GM21723 (cell line): Measurements from ENCODE around the gene MACROD1.
"Not testable (repeated sequence)": the region's sequence is repeated elsewhere in the genome, so short reads cannot be mapped to it uniquely, and the experiment has no call there.

Source experiments
- ATAC-seq: cut with Tn5 transposase; IDR thresholded peaks from one replicate; pipeline ENCODE4 v1.9.1; 2021; ENCODE audit warnings: mild to moderate bottlenecking, moderate library complexity; ENCODE audit not compliant: unreplicated experiment

MACROD1 gene

DNA sequence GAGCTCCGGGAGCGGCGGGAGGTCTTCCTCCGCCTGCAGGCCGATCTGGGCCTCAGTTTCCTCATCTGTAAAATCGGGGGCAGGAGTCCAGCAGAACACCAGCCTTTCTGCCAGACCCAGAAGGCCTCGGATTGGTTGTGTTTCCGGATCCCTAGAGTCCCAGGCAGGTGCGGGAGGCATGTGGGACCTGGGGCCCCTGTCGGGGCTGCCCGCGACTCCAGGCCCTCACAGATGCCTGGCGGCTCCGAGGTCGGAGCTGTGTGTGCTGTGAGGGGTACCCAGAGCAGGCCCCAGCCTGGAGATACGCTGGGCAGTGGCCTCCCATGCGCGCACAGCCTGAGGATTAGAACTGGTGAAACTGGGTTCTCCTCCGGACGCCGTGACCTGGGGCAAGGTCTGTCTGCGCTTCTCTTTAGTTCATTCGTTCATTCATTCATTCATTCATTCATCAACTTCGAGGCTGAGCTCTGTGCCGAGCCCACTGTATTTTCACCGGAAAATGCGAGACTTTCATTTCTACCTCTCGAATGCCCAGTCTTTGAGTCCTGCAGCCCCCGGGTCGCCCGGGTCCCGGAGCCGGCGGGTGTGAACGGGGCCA lies 105.6 kb downstream of the MACROD1 start:
- no peak for ATAC-seq

DNA sequence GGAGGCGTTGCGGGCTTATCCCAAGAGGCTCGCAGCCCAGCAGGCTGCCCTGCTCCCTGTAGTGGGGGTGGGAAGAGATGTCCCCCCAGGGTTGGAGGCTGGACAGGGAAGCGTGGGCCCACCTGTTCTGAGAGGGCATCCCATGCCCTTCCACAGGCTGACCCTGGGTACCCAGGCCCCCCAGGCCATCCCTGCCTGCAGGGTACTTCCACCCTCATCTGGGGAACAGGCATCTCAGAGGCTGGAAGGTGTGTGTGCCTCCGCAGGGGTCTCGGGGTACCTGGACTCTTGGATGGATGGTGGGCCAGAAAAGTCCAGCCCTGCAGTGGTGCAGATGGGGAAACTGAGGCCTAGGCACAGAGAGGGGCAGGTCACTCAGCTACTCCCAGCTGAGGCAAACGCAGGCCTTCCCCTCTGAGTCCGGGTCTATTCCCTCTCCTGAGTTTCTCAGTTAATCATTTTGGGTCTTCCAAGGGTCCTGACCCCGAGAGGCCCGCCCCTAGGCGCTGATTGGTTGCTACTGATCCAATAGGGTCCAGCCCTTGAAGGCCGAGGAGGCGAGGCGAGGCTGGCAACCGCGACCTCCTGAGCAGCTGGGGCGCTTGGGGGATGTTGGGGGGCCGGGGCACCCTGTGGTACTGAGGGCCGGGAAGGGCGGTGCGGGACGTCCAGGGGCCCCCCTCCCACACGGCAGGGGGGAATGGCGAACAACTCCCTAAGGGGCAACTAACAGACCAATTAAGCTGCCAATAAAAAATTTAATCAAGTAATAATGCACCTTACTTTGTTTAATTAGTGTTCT lies 106.4 kb downstream of the MACROD1 start:
- ATAC-seq: no peak

GRCh38 chr11:64058494-64058893 lies 107.4 kb downstream of the MACROD1 start:
- ATAC-seq: no peak

DNA sequence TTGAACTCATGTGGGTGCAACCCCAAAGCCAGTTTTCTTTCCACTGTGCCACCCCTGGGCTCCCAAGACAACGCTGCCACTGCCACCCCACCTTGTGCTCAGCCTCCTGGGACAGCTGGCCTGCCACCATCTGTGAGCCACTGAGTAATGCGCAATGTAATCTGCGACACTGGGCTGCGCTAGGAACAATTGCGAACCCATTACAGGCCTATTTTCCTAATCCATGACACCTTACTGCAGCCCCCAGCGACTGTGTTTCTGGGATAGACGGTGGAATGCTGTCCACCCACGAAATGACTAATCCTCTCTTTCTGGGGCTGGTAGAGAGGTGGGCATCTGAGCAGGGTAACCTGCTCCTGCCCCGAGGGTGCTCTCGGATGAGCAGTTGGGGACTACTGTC lies 108.0 kb downstream of the MACROD1 start:
- ATAC-seq: no peak

GRCh38 chr11:64056861-64057260 lies 109.1 kb downstream of the MACROD1 start:
- ATAC-seq: no peak

DNA sequence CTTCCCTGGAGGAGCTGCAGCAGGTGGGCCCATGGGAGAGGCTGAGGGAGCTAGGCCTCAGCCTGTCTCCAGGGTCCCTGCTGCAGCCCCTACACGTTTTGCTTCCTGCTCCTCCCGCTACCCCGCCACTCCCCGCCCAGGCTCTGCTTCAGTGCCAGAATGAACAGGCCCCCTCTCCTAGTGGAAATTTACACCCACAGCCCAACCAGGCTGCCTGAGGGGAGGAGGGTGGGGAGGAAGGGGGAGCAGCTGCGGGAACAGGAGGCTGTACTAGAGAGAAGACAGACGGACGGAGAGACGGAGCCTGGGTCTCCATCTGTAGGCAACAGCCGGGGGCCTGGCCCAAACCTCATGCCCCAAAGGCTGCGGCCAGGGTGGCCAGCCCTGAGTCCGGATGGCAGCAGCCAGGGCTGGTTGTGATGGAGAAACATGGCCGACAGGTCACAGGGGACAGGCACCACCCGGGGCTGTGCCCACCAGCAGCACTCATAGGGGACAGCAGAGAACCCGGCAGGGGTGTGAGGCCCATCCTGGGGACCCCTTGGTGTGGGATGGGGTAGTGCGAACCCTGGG lies 109.6 kb downstream of the MACROD1 start:
- ATAC-seq: no peak

DNA sequence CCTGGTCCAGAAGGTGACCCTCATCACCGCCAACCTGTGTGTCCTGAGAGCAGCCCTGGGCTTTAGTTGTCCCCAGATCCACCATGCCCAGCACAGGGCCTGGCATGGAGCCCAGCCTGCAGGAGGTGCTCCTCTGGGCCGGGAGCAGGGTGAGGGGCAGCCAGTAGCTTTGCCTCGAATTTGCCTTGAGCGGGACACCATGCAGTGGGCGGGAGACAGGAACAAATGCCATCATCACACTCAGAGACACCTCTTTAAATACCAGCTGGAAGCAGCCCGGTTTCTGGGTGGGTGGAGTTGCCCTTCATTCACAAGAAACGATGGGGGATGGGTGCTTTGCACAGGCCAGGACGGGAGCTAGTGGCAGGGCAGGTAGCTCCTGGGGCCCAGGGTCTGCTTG lies 110.8 kb downstream of the MACROD1 start:
- ATAC-seq: no peak

GRCh38 chr11:64053699-64054098 lies 112.2 kb downstream of the MACROD1 start:
- ATAC-seq: no peak

- ATAC-seq: no peak
Measured at GRCh38 chr11:64052938-64053622, 112.8 kb downstream of the MACROD1 start.

- no peak for ATAC-seq
Measured at GRCh38 chr11:64052436-64052835, 113.5 kb downstream of the MACROD1 start.

DNA sequence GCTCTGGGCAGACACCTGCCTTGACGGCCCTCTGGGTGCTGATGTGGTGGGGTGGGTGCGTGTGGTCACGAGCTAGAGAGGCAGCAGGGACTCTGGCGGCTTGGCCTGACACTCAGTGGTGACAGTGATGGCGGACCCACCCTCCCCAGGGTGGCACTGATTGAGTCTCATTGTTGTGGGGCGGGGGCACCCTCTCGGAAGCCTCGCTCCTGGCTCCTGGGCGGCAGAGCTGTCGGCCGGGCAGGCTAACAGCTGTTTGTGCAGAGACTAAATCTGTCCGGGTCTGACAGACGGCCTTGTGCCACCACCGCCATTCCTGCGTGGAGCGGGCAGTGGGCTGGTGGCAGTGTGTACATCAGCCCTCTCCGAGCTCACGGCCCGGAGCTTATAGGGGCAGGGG lies 114.6 kb downstream of the MACROD1 start:
- ATAC-seq: no peak

GRCh38 chr11:64049509-64049908 lies 116.4 kb downstream of the MACROD1 start:
- no peak for ATAC-seq

DNA sequence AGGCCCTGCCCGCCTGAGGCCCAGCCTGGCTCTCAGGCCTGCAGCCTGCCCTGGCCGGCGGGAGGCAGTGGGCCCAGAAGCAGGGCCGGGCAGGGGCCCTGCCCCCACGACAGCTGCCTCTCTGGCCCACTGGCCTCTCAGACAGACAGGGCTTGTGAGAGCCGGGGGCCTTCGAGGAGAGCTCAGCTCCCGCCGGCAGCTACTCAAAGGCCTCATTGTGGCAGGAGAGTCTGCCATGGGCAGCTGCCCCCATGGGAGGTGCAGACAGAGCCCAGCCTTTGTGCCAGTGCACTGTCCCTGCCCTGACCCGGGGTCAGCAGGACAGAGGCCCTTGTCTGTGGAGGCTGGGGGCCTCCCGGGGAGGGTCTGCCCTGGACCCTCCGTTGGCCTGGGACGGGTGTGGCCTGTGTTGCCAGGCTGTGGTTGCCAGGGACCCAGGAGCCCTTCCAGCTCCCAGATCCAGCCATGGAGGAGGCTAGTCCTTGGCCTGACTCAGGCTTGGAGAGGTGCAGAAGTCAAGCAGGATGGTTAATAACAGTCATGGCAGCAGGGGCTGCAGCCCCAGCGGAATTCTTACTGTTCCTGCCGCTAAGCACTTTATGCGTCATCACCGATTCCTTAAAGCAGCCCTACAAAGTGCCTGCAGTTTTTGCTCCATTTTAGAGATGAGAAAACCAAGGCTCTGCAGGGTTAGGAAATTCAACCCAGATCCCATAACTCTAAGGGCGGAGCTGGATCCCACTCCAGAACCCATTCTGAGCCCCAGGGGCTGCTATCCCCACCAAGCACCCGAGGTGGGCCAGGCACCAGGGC lies 117.7 kb downstream of the MACROD1 start:
- ATAC-seq: no peak

- ATAC-seq: not testable (repeated sequence)
Measured at GRCh38 chr11:64047373-64047772, 118.5 kb downstream of the MACROD1 start.

GRCh38 chr11:64045700-64046099 lies 120.2 kb downstream of the MACROD1 start:
- ATAC-seq: no peak

DNA sequence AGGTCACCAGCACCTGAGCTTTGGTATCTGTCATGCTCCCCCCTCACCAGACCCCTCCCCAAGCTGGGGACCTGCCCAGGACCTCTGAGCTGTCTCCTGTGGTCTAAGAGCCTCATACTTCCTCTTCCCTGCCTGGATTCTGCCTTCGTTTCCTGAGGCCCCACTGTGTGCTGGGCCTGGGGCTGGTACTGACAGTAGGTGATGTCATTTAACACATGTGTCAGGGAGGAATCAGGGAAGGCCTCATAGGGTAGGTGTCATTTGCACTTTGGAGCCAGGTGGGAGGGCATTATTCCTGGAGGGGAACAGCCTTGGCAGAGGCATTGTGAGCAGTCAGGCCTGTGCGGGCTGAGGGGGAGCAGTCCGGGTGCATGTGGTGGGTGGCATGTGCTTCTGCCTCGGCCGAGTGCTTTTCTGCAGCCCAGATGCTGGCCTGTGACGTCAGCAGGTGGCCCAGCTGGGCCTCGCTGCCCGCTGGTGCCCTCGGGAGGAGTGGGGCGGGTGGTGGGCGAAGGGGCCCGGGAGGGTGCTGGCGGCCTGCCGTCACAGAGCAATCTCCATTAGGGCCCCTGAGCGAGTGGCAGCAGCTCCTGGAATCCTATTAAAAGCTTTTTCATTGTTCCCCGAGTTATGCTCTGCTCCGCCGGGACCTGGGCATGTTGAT lies 121.1 kb downstream of the MACROD1 start:
- ATAC-seq: no peak

GRCh38 chr11:64043545-64043944 lies 122.4 kb downstream of the MACROD1 start:
- no peak for ATAC-seq

DNA sequence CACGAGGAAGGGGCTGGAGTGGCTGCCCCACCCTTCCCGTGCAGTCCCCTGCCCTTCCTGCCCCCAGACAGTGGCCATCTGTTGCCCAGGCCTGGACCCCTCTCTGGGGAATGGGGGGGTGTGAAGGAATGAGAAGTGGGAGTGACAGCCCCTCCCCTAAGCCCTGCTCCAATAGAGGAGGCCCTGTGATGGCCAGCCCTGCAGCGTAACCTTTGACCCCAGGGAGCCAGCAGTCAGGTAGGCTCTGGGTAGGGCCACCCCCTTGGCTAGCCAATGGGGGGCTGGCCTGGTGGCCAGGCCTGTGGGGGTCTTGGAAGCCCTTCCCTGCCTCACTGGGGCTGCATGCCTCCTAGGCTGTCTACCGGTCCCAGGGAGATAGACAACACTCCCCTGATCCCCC lies 123.6 kb downstream of the MACROD1 start:
- ATAC-seq: no peak

DNA sequence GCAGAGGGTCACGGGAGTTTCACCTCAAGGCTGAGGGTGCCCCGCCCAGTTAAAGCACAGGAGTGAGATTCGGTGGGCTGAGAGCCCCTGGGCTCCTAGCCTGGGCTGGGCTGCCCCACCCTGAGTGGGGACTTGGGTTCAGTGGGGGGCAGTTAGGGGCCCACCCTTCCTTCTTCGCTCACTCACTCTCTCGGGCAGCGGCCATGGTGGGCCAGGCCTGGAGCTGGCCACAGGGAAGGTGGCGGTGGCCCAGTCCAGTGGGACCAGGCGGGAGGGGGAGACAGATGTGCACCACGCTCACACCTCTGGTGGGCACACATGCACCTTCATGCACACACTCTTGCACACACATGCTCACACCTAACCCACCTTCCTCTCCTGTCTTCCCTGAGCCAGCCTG lies 124.1 kb downstream of the MACROD1 start:
- no peak for ATAC-seq

GRCh38 chr11:64040684-64041322 lies 125.1 kb downstream of the MACROD1 start:
- no peak for ATAC-seq
